Testis (tissue), 3 donors: ENCODE results near the gene ZBTB46. TPM values are rescaled to one million over a fixed set of nuclear protein-coding genes. Genes with fewer than 3 reads are reported as not detected.

Experiments
- DNase-seq: peaks from one replicate; pipeline ENCODE4 v3.0.0-alpha.2; 2019
- H3K27ac ChIP-seq, 2 donors: fragments of 200-600 bp; sonication (generic); one replicate each; pipeline ENCODE4 v1.5.1; 2019
- H3K27me3 ChIP-seq: fragments of 200-600 bp; sonication (generic); one replicate; pipeline ENCODE4 v1.5.1; 2019
- H3K36me3 ChIP-seq: fragments of 200-600 bp; sonication (generic); one replicate; pipeline ENCODE4 v1.5.1; 2017; ENCODE audit warnings: low read depth; ENCODE audit errors: missing control alignments
- H3K4me1 ChIP-seq: fragments of 200-600 bp; sonication (generic); one replicate; pipeline ENCODE4 v1.5.1; 2019
- H3K4me3 ChIP-seq, 2 donors: fragments of 200-600 bp; sonication (generic); one replicate each; pipeline ENCODE4 v1.5.1; 2017 to 2019
- H3K9me3 ChIP-seq: fragments of 200-600 bp; sonication (generic); one replicate; pipeline ENCODE4 v1.5.1; 2017
- CTCF ChIP-seq, 3 experiments: fragments of 450-650 bp in 2 of 3; fragments of 200-600 bp in 1 of 3; sonication (generic) in 1 of 3; IDR thresholded peaks; one replicate each; pipeline ENCODE4 v1.5.1; 2016 to 2019; ENCODE audit warnings: antibody characterized with exemption in 3 of 3, mild to moderate bottlenecking in 2 of 3, moderate library complexity in 1 of 3
- POLR2A ChIP-seq: fragments of 450-650 bp; IDR thresholded peaks from one replicate; pipeline ENCODE4 v1.6.1; 2017; ENCODE audit warnings: antibody characterized with exemption, mild to moderate bottlenecking, moderate library complexity
- WGBS, 2 donors: methylation state at CpG; one replicate each; pipeline ENCODE4 v1.1.5; 2018; 5-methylcytosine and 5-hydroxymethylcytosine counted together
- intact Hi-C: fragments of 100-400 bp; cut with DNase I; formaldehyde crosslinking; loops from one replicate; pipeline ENCODE4 v1.15.1; 2023; ENCODE audit warnings: low total_unique reads
- polyA plus RNA-seq: library from polyadenylated mRNA; stranded (reverse); fragments of 350-450 nt; fragmentation: Illumina TruSeq; extraction: RNeasy Lipid Tissue Mini Kit (QIAGEN cat#74804); gene quantifications from one replicate; pipeline ENCODE4 v1.2.3, GENCODE V29; 2014; ENCODE audit warnings: low read depth, low replicate concordance; ENCODE audit not compliant: insufficient read depth
- total RNA-seq, 2 donors: library from RNA; depleted of rRNA; stranded (reverse); fragments of >200 nt; gene quantifications; one replicate each; pipeline ENCODE4 v1.2.3, GENCODE V29; 2016

ZBTB46 gene
- total and polyA plus RNA-seq, 3 donors from 2014 or later = 5.2 to 15.4 (median 12.5) TPM

- H3K27ac ChIP-seq = peak within 1 kb of the TSS; percentile 76 to 85
- intact Hi-C loops = no loop called here
Measured at GRCh38 chr20:63707558-63708300, 123.3 kb downstream of the ZBTB46 start, which contains the start of the genes ARFRP1 and ZGPAT. Gene ARFRP1, minus strand, starts transcription at chr20:63707976. Its CDS starts 885 bp downstream, at chr20:63707091. Gene ZGPAT, plus strand, starts transcription at chr20:63708039. Its CDS starts 542 bp downstream, at chr20:63708581.

GRCh38 chr20:63706852-63707557, 124.1 kb downstream of the ZBTB46 start:
- Histone ChIP-seq H3K9me3 (no peaks in the 10 kb centered on the region), H3K27ac (peak overlapping the region; percentile 76 to 85), H3K36me3 (no peaks in the 10 kb centered on the region), H3K4me3 (peak overlapping the region; percentile 94 to 97), H3K27me3 (no peaks in the 10 kb centered on the region), H3K4me1 (peaks cover 28% of the 10 kb centered on the region)
- TF ChIP-seq POLR2A (no peak), CTCF (IDR thresholded peaks at IDR 0.05) (peak in 1 of 3 experiments; percentile 44)
- peak; percentile 71 for DNase-seq
- WGBS, 2 donors = 0 to 1% methylated on average over 1 to 51 of the region's 56 CpGs
- intact Hi-C loops = no loop called here

More at GRCh38 chr20:63707558-63708300, 123.3 kb downstream of the ZBTB46 start, which contains the start of the genes ARFRP1 and ZGPAT:
- H3K36me3 ChIP-seq = no peaks in the 10 kb centered on the region
- DNase-seq = peak; percentile 92
- TF ChIP-seq POLR2A (no peak), CTCF (IDR thresholded peaks at IDR 0.05) (peak in 1 of 3 experiments; percentile 26)
- H3K27me3 ChIP-seq = no peaks in the 10 kb centered on the region
- peak within 1 kb of the TSS; percentile 94 to 97 for H3K4me3 ChIP-seq
- H3K9me3 ChIP-seq = no peaks in the 10 kb centered on the region
- H3K4me1 ChIP-seq = peaks cover 28% of the 10 kb centered on the region
- 0% methylated on average over 53 of the region's 98 CpGs; no CpG with 5 or more reads in 1 of the 2 donors for WGBS, 2 donors

- Histone ChIP-seq H3K4me3 (no peak overlapping the region), H3K4me1 (peaks cover 25% of the 10 kb centered on the region), H3K36me3 (no peaks in the 10 kb centered on the region), H3K27ac (peak overlapping the region; percentile 76 to 85), H3K27me3 (no peaks in the 10 kb centered on the region), H3K9me3 (no peaks in the 10 kb centered on the region)
- TF ChIP-seq POLR2A (no peak), CTCF (IDR thresholded peaks at IDR 0.05) (no peak)
- 54 to 60% methylated on average over 11 to 12 of the region's 12 CpGs for WGBS, 2 donors
- intact Hi-C loops = no loop called here
- DNase-seq = no peak
Measured at GRCh38 chr20:63706027-63706695, 124.9 kb downstream of the ZBTB46 start.

GRCh38 chr20:63705232-63706026, 125.6 kb downstream of the ZBTB46 start:
- intact Hi-C loops = no loop called here
- peaks cover 30% of the 10 kb centered on the region for H3K4me1 ChIP-seq
- no peaks in the 10 kb centered on the region for H3K36me3 ChIP-seq
- H3K4me3 ChIP-seq = no peak overlapping the region
- no peaks in the 10 kb centered on the region for H3K27me3 ChIP-seq
- 79 to 86% methylated on average over 7 to 8 of the region's 8 CpGs for WGBS, 2 donors
- TF ChIP-seq CTCF (IDR thresholded peaks at IDR 0.05) (no peak), POLR2A (no peak)
- no peaks in the 10 kb centered on the region for H3K9me3 ChIP-seq
- H3K27ac ChIP-seq = no peak overlapping the region
- DNase-seq = no peak
